GM19467 (cell line): ENCODE data around the gene SEZ6L2.
"Not testable (repeated sequence)": the region's sequence is repeated elsewhere in the genome, so short reads cannot be mapped to it uniquely, and the experiment has no call there.

Experiments
- ATAC-seq: cut with Tn5 transposase; IDR thresholded peaks from one replicate; pipeline ENCODE4 v1.9.1; 2021; ENCODE audit warnings: mild to moderate bottlenecking, moderate library complexity; ENCODE audit not compliant: unreplicated experiment

Gene SEZ6L2

GRCh38 chr16:29910819-29911675, 11.7 kb upstream of the SEZ6L2 start:
- ATAC-seq, result no peak

GRCh38 chr16:29909851-29910250, 10.5 kb upstream of the SEZ6L2 start:
- not testable (repeated sequence) for ATAC-seq

- no peak for ATAC-seq
Measured at GRCh38 chr16:29909391-29909790, 10.0 kb upstream of the SEZ6L2 start.

- ATAC-seq, result no peak
Measured at GRCh38 chr16:29908719-29909220, 9.4 kb upstream of the SEZ6L2 start.

GRCh38 chr16:29907973-29908372, 8.6 kb upstream of the SEZ6L2 start:
- no peak for ATAC-seq

- ATAC-seq, result no peak
Measured at GRCh38 chr16:29906520-29907244, 7.3 kb upstream of the SEZ6L2 start.

GRCh38 chr16:29905668-29906067, 6.3 kb upstream of the SEZ6L2 start:
- ATAC-seq, result no peak

- ATAC-seq, result no peak
Measured at GRCh38 chr16:29904947-29905346, 5.6 kb upstream of the SEZ6L2 start.

- ATAC-seq, result no peak
Measured at GRCh38 chr16:29903590-29903989, 4.2 kb upstream of the SEZ6L2 start.

GRCh38 chr16:29901607-29901945, 2.2 kb upstream of the SEZ6L2 start:
- ATAC-seq, result no peak

- ATAC-seq, result no peak
Measured at GRCh38 chr16:29900888-29901606, 1.7 kb upstream of the SEZ6L2 start.

- peak; percentile 47 for ATAC-seq
Measured at GRCh38 chr16:29900102-29900887, 945 bp upstream of the SEZ6L2 start, which contains the start of gene ASPHD1. Gene ASPHD1 (plus strand): TSS chr16:29900488. CDS start chr16:29900972, 484 bp downstream.

- no peak for ATAC-seq
Measured at GRCh38 chr16:29898804-29899515, 390 bp downstream of the SEZ6L2 start.

GRCh38 chr16:29898135-29898803, 1.1 kb downstream of the SEZ6L2 start:
- no peak for ATAC-seq

- no peak for ATAC-seq
Measured at GRCh38 chr16:29897333-29897732, 2.0 kb downstream of the SEZ6L2 start.

GRCh38 chr16:29896841-29897240, 2.5 kb downstream of the SEZ6L2 start:
- no peak for ATAC-seq

GRCh38 chr16:29894352-29894751, 5.0 kb downstream of the SEZ6L2 start:
- ATAC-seq, result no peak

GRCh38 chr16:29893553-29893952, 5.8 kb downstream of the SEZ6L2 start:
- ATAC-seq, result no peak

- no peak for ATAC-seq
Measured at GRCh38 chr16:29892458-29892813, 6.9 kb downstream of the SEZ6L2 start.
